ENCODE results near the gene SRPX2. TPM values are rescaled to one million over a fixed set of nuclear protein-coding genes. Genes with fewer than 3 reads are reported as not detected.

Gene SRPX2
- total RNA-seq, 1 donor from 2014 or later, result 1.1 TPM

DNA sequence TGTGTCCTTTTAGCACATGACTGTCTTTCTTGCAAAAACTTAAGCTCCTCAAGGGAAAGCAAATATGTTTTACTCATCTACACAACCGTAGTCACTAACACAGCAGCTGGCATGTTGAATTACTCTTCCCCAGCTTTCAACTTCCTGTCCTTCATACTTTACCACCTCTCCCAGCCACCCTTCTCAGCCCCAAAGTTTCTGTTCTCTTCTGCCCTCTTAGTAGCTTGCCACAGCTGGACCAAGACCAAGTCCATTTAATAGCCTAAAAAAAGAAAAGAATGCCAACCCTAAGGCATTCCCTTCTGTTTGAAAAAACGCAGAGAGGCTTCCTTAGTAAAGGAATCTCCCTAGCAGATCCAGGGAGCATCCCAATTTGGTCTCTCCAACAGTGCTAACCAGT is 36.8 kb downstream of the SRPX2 start:
- Mint-ChIP-seq H3K27me3 (ENCODE audit: unreplicated experiment) (no peaks in the 10 kb centered on the region), H3K36me3 (ENCODE audit: low read depth, unreplicated experiment) (peaks cover 6% of the 10 kb centered on the region), H3K9me3 (ENCODE audit: unreplicated experiment) (no peaks in the 10 kb centered on the region), H3K4me1 (ENCODE audit: unreplicated experiment) (no peaks in the 10 kb centered on the region), H3K27ac (ENCODE audit: unreplicated experiment) (no peak overlapping the region), H3K4me3 (ENCODE audit: unreplicated experiment) (peak overlapping the region; percentile 12)
- TF ChIP-seq CTCF (IDR thresholded peaks at IDR 0.05; ENCODE audit: unreplicated experiment), result no peak
- DNase-seq (ENCODE audit: low spot score), result no peak

DNA sequence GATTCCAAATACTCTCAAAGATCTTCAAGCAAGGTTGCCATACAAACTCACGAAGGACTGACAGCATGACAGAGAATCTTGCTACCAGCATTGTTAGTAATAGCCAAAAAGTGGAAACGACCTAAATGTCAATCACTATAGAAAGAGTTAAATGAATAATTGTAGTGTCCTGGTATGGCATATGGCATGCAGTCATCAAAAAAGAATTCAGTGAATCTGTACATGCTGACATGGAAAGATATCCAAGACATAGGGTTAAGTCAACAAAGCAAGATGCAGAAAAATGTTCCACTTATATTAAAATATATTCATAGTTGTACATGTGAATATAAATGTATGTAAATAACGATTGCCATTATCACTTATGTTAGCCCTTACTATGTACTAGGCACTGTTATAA is 37.6 kb downstream of the SRPX2 start:
- Mint-ChIP-seq H3K9me3 (ENCODE audit: unreplicated experiment) (no peaks in the 10 kb centered on the region), H3K27ac (ENCODE audit: unreplicated experiment) (no peak overlapping the region), H3K4me3 (ENCODE audit: unreplicated experiment) (no peak overlapping the region), H3K4me1 (ENCODE audit: unreplicated experiment) (no peaks in the 10 kb centered on the region), H3K27me3 (ENCODE audit: unreplicated experiment) (no peaks in the 10 kb centered on the region), H3K36me3 (ENCODE audit: low read depth, unreplicated experiment) (peaks cover 6% of the 10 kb centered on the region)
- no peak for TF ChIP-seq CTCF (IDR thresholded peaks at IDR 0.05; ENCODE audit: unreplicated experiment)
- DNase-seq (ENCODE audit: low spot score), result no peak

DNA sequence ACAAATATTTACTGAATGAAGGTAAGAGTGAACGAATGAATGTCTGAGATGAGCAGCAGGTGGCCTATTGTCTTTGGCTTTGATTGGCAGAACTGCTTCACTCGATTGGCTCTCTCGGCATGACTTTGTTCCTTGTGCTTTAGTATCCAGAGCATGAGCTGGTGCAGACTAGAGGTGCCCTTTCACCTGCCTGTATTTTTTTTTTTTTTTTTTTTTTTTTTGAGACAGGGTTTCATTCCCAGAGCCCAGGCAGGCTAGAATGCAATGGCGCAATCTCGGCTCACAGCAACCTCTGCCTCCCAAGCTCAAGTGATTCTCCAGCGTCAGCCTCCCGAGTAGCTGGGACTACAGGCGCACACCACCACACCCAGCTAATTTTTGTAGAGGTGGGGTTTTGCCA is 38.9 kb downstream of the SRPX2 start:
- no peak for DNase-seq (ENCODE audit: low spot score)
- Mint-ChIP-seq H3K36me3 (ENCODE audit: low read depth, unreplicated experiment) (peaks cover 1% of the 10 kb centered on the region), H3K4me3 (ENCODE audit: unreplicated experiment) (no peak overlapping the region), H3K9me3 (ENCODE audit: unreplicated experiment) (no peaks in the 10 kb centered on the region), H3K27ac (ENCODE audit: unreplicated experiment) (no peak overlapping the region), H3K4me1 (ENCODE audit: unreplicated experiment) (peaks cover 3% of the 10 kb centered on the region), H3K27me3 (ENCODE audit: unreplicated experiment) (peaks cover 1% of the 10 kb centered on the region)
- no peak for TF ChIP-seq CTCF (IDR thresholded peaks at IDR 0.05; ENCODE audit: unreplicated experiment)

- H3K27ac Mint-ChIP-seq (ENCODE audit: unreplicated experiment), result no peak overlapping the region
Measured at GRCh38 chrX:100685284-100685996, 41.4 kb downstream of the SRPX2 start.

More at GRCh38 chrX:100685284-100685996, 41.4 kb downstream of the SRPX2 start:
- Mint-ChIP-seq H3K27me3 (ENCODE audit: unreplicated experiment) (peaks cover 1% of the 10 kb centered on the region), H3K36me3 (ENCODE audit: low read depth, unreplicated experiment) (no peaks in the 10 kb centered on the region), H3K4me1 (ENCODE audit: unreplicated experiment) (peaks cover 4% of the 10 kb centered on the region), H3K9me3 (ENCODE audit: unreplicated experiment) (no peaks in the 10 kb centered on the region), H3K4me3 (ENCODE audit: unreplicated experiment) (no peak overlapping the region)
- peak; percentile 91 for TF ChIP-seq CTCF (IDR thresholded peaks at IDR 0.05; ENCODE audit: unreplicated experiment)
- peak; percentile 67 for DNase-seq (ENCODE audit: low spot score)
